ENCODE data around the gene PTGER3.
A peak's percentile ranks its signal among the peaks of the same experiment; 100 is the strongest.
"Not testable (repeated sequence)": the region's sequence is repeated elsewhere in the genome, so short reads cannot be mapped to it uniquely, and the experiment has no call there.

Gene PTGER3

GRCh38 chr1:70961374-70961975 is 86.1 kb downstream of the PTGER3 start:
- peak; percentile 0 to 6 for DNase-seq (ENCODE audit: low read depth in 1 of 2, low spot score in 1 of 2)
- in situ Hi-C loops (cut with HindIII; ENCODE audit: low pct_unique_long_range_greater_than_20kb, low sequenced_read_pairs), result no loop called here
- no peak for TF ChIP-seq JUND (IDR thresholded peaks at IDR 0.05; ENCODE audit: low read depth)

GRCh38 chr1:70948396-70949017 is 99.1 kb downstream of the PTGER3 start:
- no peak for DNase-seq (ENCODE audit: low read depth in 1 of 2, low spot score in 1 of 2)
- no peak for TF ChIP-seq JUND (IDR thresholded peaks at IDR 0.05; ENCODE audit: low read depth)
- in situ Hi-C loops (cut with HindIII; ENCODE audit: low pct_unique_long_range_greater_than_20kb, low sequenced_read_pairs), result no loop called here

- TF ChIP-seq JUND (IDR thresholded peaks at IDR 0.05; ENCODE audit: low read depth), result no peak
- no peak for DNase-seq (ENCODE audit: low read depth in 1 of 2, low spot score in 1 of 2)
- in situ Hi-C loops (cut with HindIII; ENCODE audit: low pct_unique_long_range_greater_than_20kb, low sequenced_read_pairs), result no loop called here
These were observed 99.8 kb downstream of the PTGER3 start for GRCh38 chr1:70947835-70948234.

- TF ChIP-seq JUND (IDR thresholded peaks at IDR 0.05; ENCODE audit: low read depth), result no peak
- DNase-seq (ENCODE audit: low read depth in 1 of 2, low spot score in 1 of 2), result no peak
- in situ Hi-C loops (cut with HindIII; ENCODE audit: low pct_unique_long_range_greater_than_20kb, low sequenced_read_pairs), result no loop called here
These were observed 101.9 kb downstream of the PTGER3 start for GRCh38 chr1:70945676-70946075.

GRCh38 chr1:70945251-70945650 is 102.4 kb downstream of the PTGER3 start:
- in situ Hi-C loops (cut with HindIII; ENCODE audit: low pct_unique_long_range_greater_than_20kb, low sequenced_read_pairs), result no loop called here
- TF ChIP-seq JUND (IDR thresholded peaks at IDR 0.05; ENCODE audit: low read depth), result no peak
- DNase-seq (ENCODE audit: low read depth in 1 of 2, low spot score in 1 of 2), result no peak

GRCh38 chr1:70941563-70941962 is 106.1 kb downstream of the PTGER3 start:
- no peak for TF ChIP-seq JUND (IDR thresholded peaks at IDR 0.05; ENCODE audit: low read depth)
- DNase-seq (ENCODE audit: low read depth in 1 of 2, low spot score in 1 of 2), result no peak

GRCh38 chr1:70940398-70940797 is 107.2 kb downstream of the PTGER3 start:
- DNase-seq (ENCODE audit: low read depth in 1 of 2, low spot score in 1 of 2); in situ Hi-C loops (cut with HindIII; ENCODE audit: low pct_unique_long_range_greater_than_20kb, low sequenced_read_pairs): not testable (repeated sequence)

More at GRCh38 chr1:70941563-70941962, 106.1 kb downstream of the PTGER3 start:
- in situ Hi-C loops (cut with HindIII; ENCODE audit: low pct_unique_long_range_greater_than_20kb, low sequenced_read_pairs), result no loop called here

- in situ Hi-C loops (cut with HindIII; ENCODE audit: low pct_unique_long_range_greater_than_20kb, low sequenced_read_pairs), result no loop called here
- TF ChIP-seq JUND (IDR thresholded peaks at IDR 0.05; ENCODE audit: low read depth), result no peak
- no peak for DNase-seq (ENCODE audit: low read depth in 1 of 2, low spot score in 1 of 2)
These were observed 113.2 kb downstream of the PTGER3 start for GRCh38 chr1:70934194-70934961.

- no peak for TF ChIP-seq JUND (IDR thresholded peaks at IDR 0.05; ENCODE audit: low read depth)
- DNase-seq (ENCODE audit: low read depth in 1 of 2, low spot score in 1 of 2), result no peak
- in situ Hi-C loops (cut with HindIII; ENCODE audit: low pct_unique_long_range_greater_than_20kb, low sequenced_read_pairs), result no loop called here
These were observed 117.6 kb downstream of the PTGER3 start for GRCh38 chr1:70930062-70930461.

GRCh38 chr1:70922196-70922595 is 125.4 kb downstream of the PTGER3 start:
- in situ Hi-C loops (cut with HindIII; ENCODE audit: low pct_unique_long_range_greater_than_20kb, low sequenced_read_pairs), result no loop called here
- peak in 1 of 2 experiments; percentile 16 for DNase-seq (ENCODE audit: low read depth in 1 of 2, low spot score in 1 of 2)
- no peak for TF ChIP-seq JUND (IDR thresholded peaks at IDR 0.05; ENCODE audit: low read depth)
